Measurements from ENCODE around the gene OSBPL5.

OSBPL5 gene

GRCh38 chr11:3060436-3061025, 104.6 kb downstream of the OSBPL5 start:
- H4K20me1 ChIP-seq (ENCODE audit: control insufficient read depth, insufficient read depth, low read depth, low read length) = peaks cover 11% of the 10 kb centered on the region; the same call in 1 of the 2 replicates
- peaks cover 17% of the 10 kb centered on the region for H3K79me2 ChIP-seq (ENCODE audit: control insufficient read depth, low read length)
- peaks cover 14% of the 10 kb centered on the region for H3K4me1 ChIP-seq (ENCODE audit: control insufficient read depth, low read length)
- no peaks in the 10 kb centered on the region for H3F3A ChIP-seq (ENCODE audit: control insufficient read depth, insufficient read depth)
- H3K9me3 ChIP-seq (ENCODE audit: control insufficient read depth, insufficient read depth, low read length) = no peaks in the 10 kb centered on the region
- no peak overlapping the region for H3K4me3 ChIP-seq (ENCODE audit: low read length)
- no peak overlapping the region for H3K27ac ChIP-seq (ENCODE audit: low read depth, low read length)
- H3K9me2 ChIP-seq (replicated peaks; ENCODE audit: control insufficient read depth, low read length) = no peaks in the 10 kb centered on the region
- TF ChIP-seq CTCF (IDR thresholded peaks at IDR 0.05; ENCODE audit: low read depth, low read length, poor library complexity, severe bottlenecking) (no peak), EZH2phosphoT487 (IDR thresholded peaks at IDR 0.05; ENCODE audit: borderline replicate concordance, low read length) (no peak)
- peaks cover 4% of the 10 kb centered on the region; the same call in 1 of the 2 replicates for H3K27me3 ChIP-seq (ENCODE audit: control insufficient read depth, low read length)
- no peak overlapping the region for H3K4me2 ChIP-seq (ENCODE audit: low read length)
- H3K36me3 ChIP-seq (ENCODE audit: control insufficient read depth, low read length) = peaks cover 6% of the 10 kb centered on the region; the same call in 1 of the 2 replicates

GRCh38 chr11:3058753-3059664, 106.1 kb downstream of the OSBPL5 start:
- no peak for TF ChIP-seq EZH2phosphoT487 (IDR thresholded peaks at IDR 0.05; ENCODE audit: borderline replicate concordance, low read length)
- no peak for TF ChIP-seq CTCF (IDR thresholded peaks at IDR 0.05; ENCODE audit: low read depth, low read length, poor library complexity, severe bottlenecking)
- Histone ChIP-seq H3K9me2 (replicated peaks; ENCODE audit: control insufficient read depth, low read length) (no peaks in the 10 kb centered on the region), H4K20me1 (ENCODE audit: control insufficient read depth, insufficient read depth, low read depth, low read length) (peaks cover 11% of the 10 kb centered on the region; the same call in 1 of the 2 replicates), H3K79me2 (ENCODE audit: control insufficient read depth, low read length) (peaks cover 32% of the 10 kb centered on the region), H3K27ac (ENCODE audit: low read depth, low read length) (no peak overlapping the region), H3K27me3 (ENCODE audit: control insufficient read depth, low read length) (no peaks in the 10 kb centered on the region), H3K4me3 (ENCODE audit: low read length) (no peak overlapping the region), H3K4me1 (ENCODE audit: control insufficient read depth, low read length) (peaks cover 17% of the 10 kb centered on the region), H3K36me3 (ENCODE audit: control insufficient read depth, low read length) (peaks cover 16% of the 10 kb centered on the region), H3K9me3 (ENCODE audit: control insufficient read depth, insufficient read depth, low read length) (no peaks in the 10 kb centered on the region), H3K4me2 (ENCODE audit: low read length) (no peak overlapping the region), H3F3A (ENCODE audit: control insufficient read depth, insufficient read depth) (no peaks in the 10 kb centered on the region)

- peaks cover 27% of the 10 kb centered on the region for H3K36me3 ChIP-seq (ENCODE audit: control insufficient read depth, low read length)
- peaks cover 21% of the 10 kb centered on the region for H3K4me1 ChIP-seq (ENCODE audit: control insufficient read depth, low read length)
- no peaks in the 10 kb centered on the region for H3K9me2 ChIP-seq (replicated peaks; ENCODE audit: control insufficient read depth, low read length)
- H3K4me2 ChIP-seq (ENCODE audit: low read length) = peak within 1 kb of the TSS; percentile 95
- peak; percentile 8 for TF ChIP-seq CTCF (IDR thresholded peaks at IDR 0.05; ENCODE audit: low read depth, low read length, poor library complexity, severe bottlenecking)
- TF ChIP-seq EZH2phosphoT487 (IDR thresholded peaks at IDR 0.05; ENCODE audit: borderline replicate concordance, low read length) = no peak
- peaks cover 46% of the 10 kb centered on the region for H3K79me2 ChIP-seq (ENCODE audit: control insufficient read depth, low read length)
- peaks cover 11% of the 10 kb centered on the region for H4K20me1 ChIP-seq (ENCODE audit: control insufficient read depth, insufficient read depth, low read depth, low read length)
- peak within 1 kb of the TSS; percentile 82 for H3K4me3 ChIP-seq (ENCODE audit: low read length)
- peak within 1 kb of the TSS; percentile 37 for H3K27ac ChIP-seq (ENCODE audit: low read depth, low read length)
- H3K9me3 ChIP-seq (ENCODE audit: control insufficient read depth, insufficient read depth, low read length) = no peaks in the 10 kb centered on the region
- H3K27me3 ChIP-seq (ENCODE audit: control insufficient read depth, low read length) = no peaks in the 10 kb centered on the region
- H3F3A ChIP-seq (ENCODE audit: control insufficient read depth, insufficient read depth) = no peaks in the 10 kb centered on the region
These were observed 107.8 kb downstream of the OSBPL5 start, which contains the start of gene CARS1 for GRCh38 chr11:3057069-3057963. Gene CARS1, minus strand, starts transcription at chr11:3057423. Its CDS starts 56 bp downstream, at chr11:3057367.
